Tibial nerve (tissue), 4 donors: ENCODE data around the gene ZBTB17.

Source experiments
- CTCF ChIP-seq, 5 experiments: fragments of 200-600 bp in 3 of 5; fragments of 450-650 bp in 2 of 5; sonication (generic) in 3 of 5; IDR thresholded peaks; one replicate each; pipeline ENCODE4 v1.5.1; 2016 to 2019; ENCODE audit warnings: antibody characterized with exemption in 5 of 5, mild to moderate bottlenecking in 3 of 5, moderate library complexity in 2 of 5
- EP300 ChIP-seq, 2 donors: sonication (generic); formaldehyde crosslinking; IDR thresholded peaks; one replicate each; pipeline ENCODE4 v1.6.1; 2017; ENCODE audit warnings: antibody characterized with exemption in 2 of 2, mild to moderate bottlenecking in 1 of 2
- POLR2A ChIP-seq, 2 donors: fragments of 450-650 bp; IDR thresholded peaks; one replicate each; pipeline ENCODE4 v1.6.1; 2017; ENCODE audit warnings: antibody characterized with exemption in 2 of 2, mild to moderate bottlenecking in 2 of 2, moderate library complexity in 2 of 2

DNA sequence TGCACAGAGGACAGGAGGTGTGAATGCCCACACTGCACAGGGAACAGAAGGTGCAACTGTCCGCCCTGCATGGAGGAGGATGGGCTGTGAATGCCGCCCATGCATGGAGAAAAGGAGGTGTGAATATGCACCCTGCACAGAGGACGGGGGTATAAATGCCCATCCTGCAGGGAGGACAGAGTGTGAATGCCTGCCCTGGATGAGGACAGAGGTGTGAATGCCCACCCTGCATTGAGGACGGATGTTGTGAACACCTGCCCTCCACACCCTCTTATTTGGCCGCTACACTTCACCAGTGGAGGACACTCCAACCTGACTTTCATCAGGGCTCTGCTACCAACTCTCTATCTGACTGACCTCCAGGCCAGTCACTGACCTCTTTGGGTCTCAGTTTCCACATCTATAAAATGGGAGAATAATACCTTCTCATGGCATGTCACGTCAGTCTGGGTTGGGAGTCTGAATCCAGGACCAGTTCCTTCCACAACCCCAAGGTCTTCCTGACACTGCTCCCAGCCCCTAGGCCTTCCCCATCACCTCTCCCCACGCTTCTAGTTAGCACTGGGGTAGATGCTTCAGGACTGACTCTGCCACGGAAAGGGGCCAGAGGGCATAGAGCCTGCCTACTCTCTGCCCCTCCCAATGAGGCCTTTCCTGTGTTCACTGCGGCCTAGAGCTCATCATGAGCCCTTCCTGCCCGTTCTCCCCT, 28.4 kb downstream of the ZBTB17 start:
- TF ChIP-seq POLR2A (IDR thresholded peaks at IDR 0.05) (no peak), CTCF (IDR thresholded peaks at IDR 0.05) (no peak), EP300 (IDR thresholded peaks at IDR 0.05) (no peak)
